ENCODE results near the gene SLC16A4. TPM values are rescaled to one million over a fixed set of nuclear protein-coding genes. Genes with fewer than 3 reads are reported as not detected.

Gene SLC16A4
- total RNA-seq, 4 donors from 2014 or later, result 8.0 to 16.6 (median 15.1) TPM

GRCh38 chr1:110337704-110338308, 53.0 kb downstream of the SLC16A4 start:
- Histone ChIP-seq H3K27ac (peak overlapping the region; percentile 97 to 99 (median 98)), H3K4me3 (peak overlapping the region; percentile 75 to 97 (median 86)), H3K9me3 (no peaks in the 10 kb centered on the region), H3K36me3 (peaks cover 0 to 16% (median 0%) of the 10 kb centered on the region in 3 donors), H3K27me3 (no peaks in the 10 kb centered on the region), H3K4me1 (peaks cover 0 to 40% (median 35%) of the 10 kb centered on the region in 4 donors)
- 1% methylated on average over 29 to 36 of the region's 36 CpGs for WGBS, 2 donors
- peak in 1 of 2 donors; percentile 16 for DNase-seq (ENCODE audit: low spot score in 2 of 2)
- TF ChIP-seq POLR2A (IDR thresholded peaks at IDR 0.05) (no peak), CTCF (IDR thresholded peaks at IDR 0.05) (no peak), EP300 (IDR thresholded peaks at IDR 0.05) (no peak)

- peak overlapping the region in 2 of 4 donors; percentile 98 to 99 for H3K27ac ChIP-seq
- H3K27me3 ChIP-seq, result no peaks in the 10 kb centered on the region
- peaks cover 0 to 27% (median 22%) of the 10 kb centered on the region in 4 donors for H3K4me1 ChIP-seq
- WGBS, 2 donors, result 83 to 87% methylated on average over 1 of the region's 1 CpG
- no peak for DNase-seq (ENCODE audit: low spot score in 2 of 2)
- no peaks in the 10 kb centered on the region for H3K9me3 ChIP-seq
- H3K36me3 ChIP-seq, result peaks cover 0 to 10% (median 0%) of the 10 kb centered on the region in 3 donors
- TF ChIP-seq EP300 (IDR thresholded peaks at IDR 0.05) (no peak), CTCF (IDR thresholded peaks at IDR 0.05) (no peak), POLR2A (IDR thresholded peaks at IDR 0.05) (no peak)
- no peak overlapping the region for H3K4me3 ChIP-seq
Measured at GRCh38 chr1:110336300-110337039, 54.4 kb downstream of the SLC16A4 start.

GRCh38 chr1:110335265-110335664, 55.6 kb downstream of the SLC16A4 start:
- WGBS, 2 donors, result 94 to 95% methylated on average over 1 of the region's 1 CpG

GRCh38 chr1:110328700-110329099, 62.1 kb downstream of the SLC16A4 start:
- WGBS, 2 donors, result 91 to 98% methylated on average over 3 of the region's 3 CpGs
- TF ChIP-seq EP300 (IDR thresholded peaks at IDR 0.05), result no peak
- no peak for TF ChIP-seq POLR2A (IDR thresholded peaks at IDR 0.05)
- no peak for TF ChIP-seq CTCF (IDR thresholded peaks at IDR 0.05)
- H3K4me1 ChIP-seq, result no peaks in the 10 kb centered on the region

More at GRCh38 chr1:110335265-110335664, 55.6 kb downstream of the SLC16A4 start:
- no peaks in the 10 kb centered on the region for H3K9me3 ChIP-seq
- DNase-seq (ENCODE audit: low spot score in 2 of 2), result no peak
- TF ChIP-seq EP300 (IDR thresholded peaks at IDR 0.05) (no peak), CTCF (IDR thresholded peaks at IDR 0.05) (no peak), POLR2A (IDR thresholded peaks at IDR 0.05) (no peak)
- peaks cover 0 to 16% (median 9%) of the 10 kb centered on the region in 4 donors for H3K4me1 ChIP-seq
- no peak overlapping the region for H3K27ac ChIP-seq
- no peak overlapping the region for H3K4me3 ChIP-seq
- H3K36me3 ChIP-seq, result no peaks in the 10 kb centered on the region
- no peaks in the 10 kb centered on the region for H3K27me3 ChIP-seq

GRCh38 chr1:110328274-110328673, 62.6 kb downstream of the SLC16A4 start:
- Histone ChIP-seq H3K4me1 (no peaks in the 10 kb centered on the region), H3K4me3 (no peak overlapping the region), H3K9me3 (no peaks in the 10 kb centered on the region), H3K27ac (no peak overlapping the region), H3K36me3 (no peaks in the 10 kb centered on the region), H3K27me3 (no peaks in the 10 kb centered on the region)
- TF ChIP-seq POLR2A (IDR thresholded peaks at IDR 0.05) (no peak), EP300 (IDR thresholded peaks at IDR 0.05) (no peak), CTCF (IDR thresholded peaks at IDR 0.05) (no peak)
- no peak for DNase-seq (ENCODE audit: low spot score in 2 of 2)

More at GRCh38 chr1:110328700-110329099, 62.1 kb downstream of the SLC16A4 start:
- H3K27ac ChIP-seq, result no peak overlapping the region
- no peaks in the 10 kb centered on the region for H3K27me3 ChIP-seq
- no peak for DNase-seq (ENCODE audit: low spot score in 2 of 2)
- H3K4me3 ChIP-seq, result no peak overlapping the region
- no peaks in the 10 kb centered on the region for H3K9me3 ChIP-seq
- H3K36me3 ChIP-seq, result no peaks in the 10 kb centered on the region

Data from tibial nerve (tissue), 4 donors.